GM19025 (cell line): ENCODE data around the gene ZSCAN12.

Source experiments
- ATAC-seq: cut with Tn5 transposase; IDR thresholded peaks from one replicate; pipeline ENCODE4 v1.9.1; 2021; ENCODE audit warnings: mild to moderate bottlenecking, low read depth, moderate library complexity; ENCODE audit not compliant: unreplicated experiment

Gene ZSCAN12

GRCh38 chr6:28355743-28356665 is 43.5 kb downstream of the ZSCAN12 start:
- peak; percentile 63 for ATAC-seq

- no peak for ATAC-seq
Observed at GRCh38 chr6:28354688-28355554, 44.6 kb downstream of the ZSCAN12 start.

- no peak for ATAC-seq
Observed at GRCh38 chr6:28353981-28354676, 45.4 kb downstream of the ZSCAN12 start.

GRCh38 chr6:28353356-28353755 is 46.2 kb downstream of the ZSCAN12 start:
- no peak for ATAC-seq

- ATAC-seq: no peak
Observed at GRCh38 chr6:28351493-28351925, 48.0 kb downstream of the ZSCAN12 start.

- ATAC-seq: no peak
Observed at GRCh38 chr6:28351087-28351486, 48.5 kb downstream of the ZSCAN12 start.

GRCh38 chr6:28349892-28350737 is 49.4 kb downstream of the ZSCAN12 start, which contains the start of gene ZKSCAN3:
Gene ZKSCAN3 (plus strand): TSS chr6:28349947. CDS start chr6:28359587, 9,640 bp downstream.
- peak; percentile 95 for ATAC-seq

- no peak for ATAC-seq
Observed at GRCh38 chr6:28349344-28349891, 50.1 kb downstream of the ZSCAN12 start.

- no peak for ATAC-seq
Observed at GRCh38 chr6:28347119-28347518, 52.4 kb downstream of the ZSCAN12 start.

- ATAC-seq: no peak
Observed at GRCh38 chr6:28345201-28345600, 54.3 kb downstream of the ZSCAN12 start.

GRCh38 chr6:28343898-28344677 is 55.5 kb downstream of the ZSCAN12 start:
- ATAC-seq: no peak

- ATAC-seq: no peak
Observed at GRCh38 chr6:28340310-28341095, 59.0 kb downstream of the ZSCAN12 start.

GRCh38 chr6:28337121-28337520 is 62.4 kb downstream of the ZSCAN12 start:
- no peak for ATAC-seq

- no peak for ATAC-seq
Observed at GRCh38 chr6:28336284-28337120, 63.0 kb downstream of the ZSCAN12 start.

- peak; percentile 90 for ATAC-seq
Observed at GRCh38 chr6:28335564-28336283, 63.8 kb downstream of the ZSCAN12 start, which contains the start of gene ZSCAN31. Gene ZSCAN31 (minus strand): TSS chr6:28336148. CDS start chr6:28329683, 6,465 bp downstream.

- no peak for ATAC-seq
Observed at GRCh38 chr6:28335040-28335563, 64.4 kb downstream of the ZSCAN12 start.
